ENCODE measurements around the gene SEPTIN3. TPM values are rescaled to one million over a fixed set of nuclear protein-coding genes. Genes with fewer than 3 reads are reported as not detected.

SEPTIN3 gene
- total and polyA plus RNA-seq, 4 donors = 0.05 to 0.68 (median 0.63) TPM; not detected in 1

GRCh38 chr22:41978732-41979131, 9.5 kb downstream of the SEPTIN3 start:
- ATAC-seq (ENCODE audit: low FRiP score) (no peak), DNase-seq (no peak)
- no peaks in the 10 kb centered on the region for H3K9me3 ChIP-seq (ENCODE audit: control insufficient read depth, low read length)
- intact Hi-C loops (cut with DNase I) = no loop called here
- no peak overlapping the region for H3K27ac ChIP-seq (ENCODE audit: low read depth in 1 of 2, low read length in 2 of 2)
- 93 to 97% methylated on average over 1 of the region's 1 CpG for WGBS, 2 donors
- H3K27me3 ChIP-seq (ENCODE audit: control insufficient read depth in 1 of 2, insufficient read depth in 2 of 2, low read length in 1 of 2) = peaks cover 0 to 3% of the 10 kb centered on the region in 2 donors
- H3K4me1 ChIP-seq (ENCODE audit: control insufficient read depth in 1 of 2, insufficient read depth in 2 of 2, low read length in 2 of 2) = no peaks in the 10 kb centered on the region
- no peak overlapping the region for H3K4me3 ChIP-seq (ENCODE audit: low read length in 2 of 2)
- H3K36me3 ChIP-seq (ENCODE audit: control insufficient read depth in 1 of 2, insufficient read depth in 2 of 2, low read length in 1 of 2) = no peaks in the 10 kb centered on the region

GRCh38 chr22:41979423-41980250, 10.4 kb downstream of the SEPTIN3 start:
- DNase-seq (no peak), ATAC-seq (ENCODE audit: low FRiP score) (no peak)
- no peak overlapping the region for H3K27ac ChIP-seq (ENCODE audit: low read depth in 1 of 2, low read length in 2 of 2)
- no peaks in the 10 kb centered on the region for H3K4me1 ChIP-seq (ENCODE audit: control insufficient read depth in 1 of 2, insufficient read depth in 2 of 2, low read length in 2 of 2)
- no peak overlapping the region for H3K4me3 ChIP-seq (ENCODE audit: low read length in 2 of 2)
- 67 to 71% methylated on average over 9 of the region's 9 CpGs for WGBS, 2 donors
- H3K27me3 ChIP-seq (ENCODE audit: control insufficient read depth in 1 of 2, insufficient read depth in 2 of 2, low read length in 1 of 2) = peaks cover 0 to 3% of the 10 kb centered on the region in 2 donors
- intact Hi-C loops (cut with DNase I) = no loop called here
- H3K9me3 ChIP-seq (ENCODE audit: control insufficient read depth, low read length) = no peaks in the 10 kb centered on the region
- no peaks in the 10 kb centered on the region for H3K36me3 ChIP-seq (ENCODE audit: control insufficient read depth in 1 of 2, insufficient read depth in 2 of 2, low read length in 1 of 2)

GRCh38 chr22:41982865-41983264, 13.6 kb downstream of the SEPTIN3 start:
- intact Hi-C loops (cut with DNase I) = no loop called here
- Histone ChIP-seq H3K4me3 (ENCODE audit: low read length in 2 of 2) (no peak overlapping the region), H3K27ac (ENCODE audit: low read depth in 1 of 2, low read length in 2 of 2) (no peak overlapping the region), H3K36me3 (ENCODE audit: control insufficient read depth in 1 of 2, insufficient read depth in 2 of 2, low read length in 1 of 2) (no peaks in the 10 kb centered on the region), H3K4me1 (ENCODE audit: control insufficient read depth in 1 of 2, insufficient read depth in 2 of 2, low read length in 2 of 2) (no peaks in the 10 kb centered on the region), H3K9me3 (ENCODE audit: control insufficient read depth, low read length) (no peaks in the 10 kb centered on the region), H3K27me3 (ENCODE audit: control insufficient read depth in 1 of 2, insufficient read depth in 2 of 2, low read length in 1 of 2) (no peaks in the 10 kb centered on the region)
- peak in 1 of 2 donors; percentile 37 for DNase-seq
- WGBS, 2 donors = 66 to 68% methylated on average over 5 of the region's 5 CpGs
- ATAC-seq (ENCODE audit: low FRiP score) = no peak

- H3K4me3 ChIP-seq (ENCODE audit: low read length in 2 of 2) = no peak overlapping the region
- H3K4me1 ChIP-seq (ENCODE audit: control insufficient read depth in 1 of 2, insufficient read depth in 2 of 2, low read length in 2 of 2) = no peaks in the 10 kb centered on the region
- ATAC-seq (ENCODE audit: low FRiP score) (no peak), DNase-seq (peak in 1 of 2 donors; percentile 22)
- no peaks in the 10 kb centered on the region for H3K9me3 ChIP-seq (ENCODE audit: control insufficient read depth, low read length)
- no peaks in the 10 kb centered on the region for H3K36me3 ChIP-seq (ENCODE audit: control insufficient read depth in 1 of 2, insufficient read depth in 2 of 2, low read length in 1 of 2)
- intact Hi-C loops (cut with DNase I) = no loop called here
- 73 to 78% methylated on average over 6 of the region's 6 CpGs for WGBS, 2 donors
- no peak overlapping the region for H3K27ac ChIP-seq (ENCODE audit: low read depth in 1 of 2, low read length in 2 of 2)
- no peaks in the 10 kb centered on the region for H3K27me3 ChIP-seq (ENCODE audit: control insufficient read depth in 1 of 2, insufficient read depth in 2 of 2, low read length in 1 of 2)
Measured at GRCh38 chr22:41983513-41984405, 14.5 kb downstream of the SEPTIN3 start.

GRCh38 chr22:41987276-41987675, 18.0 kb downstream of the SEPTIN3 start:
- Histone ChIP-seq H3K27ac (ENCODE audit: low read depth in 1 of 2, low read length in 2 of 2) (no peak overlapping the region), H3K9me3 (ENCODE audit: control insufficient read depth, low read length) (no peaks in the 10 kb centered on the region), H3K4me3 (ENCODE audit: low read length in 2 of 2) (no peak overlapping the region), H3K36me3 (ENCODE audit: control insufficient read depth in 1 of 2, insufficient read depth in 2 of 2, low read length in 1 of 2) (no peaks in the 10 kb centered on the region), H3K27me3 (ENCODE audit: control insufficient read depth in 1 of 2, insufficient read depth in 2 of 2, low read length in 1 of 2) (no peaks in the 10 kb centered on the region), H3K4me1 (ENCODE audit: control insufficient read depth in 1 of 2, insufficient read depth in 2 of 2, low read length in 2 of 2) (no peaks in the 10 kb centered on the region)
- ATAC-seq (ENCODE audit: low FRiP score) = no peak
- intact Hi-C loops (cut with DNase I) = no loop called here
- peak; percentile 17 to 25 for DNase-seq
- 88 to 93% methylated on average over 5 of the region's 5 CpGs for WGBS, 2 donors

GRCh38 chr22:41989246-41989645, 20.0 kb downstream of the SEPTIN3 start:
- ATAC-seq (ENCODE audit: low FRiP score) (no peak), DNase-seq (peak; percentile 39 to 48)
- no peaks in the 10 kb centered on the region for H3K36me3 ChIP-seq (ENCODE audit: control insufficient read depth in 1 of 2, insufficient read depth in 2 of 2, low read length in 1 of 2)
- no peaks in the 10 kb centered on the region for H3K9me3 ChIP-seq (ENCODE audit: control insufficient read depth, low read length)
- no peak overlapping the region for H3K4me3 ChIP-seq (ENCODE audit: low read length in 2 of 2)
- intact Hi-C loops (cut with DNase I) = loop anchor here in 1 of 2 donors (2.0 kb wide), 1 partner anchor 54 kb away; no protein-coding TSS in a partner anchor
- no peaks in the 10 kb centered on the region for H3K27me3 ChIP-seq (ENCODE audit: control insufficient read depth in 1 of 2, insufficient read depth in 2 of 2, low read length in 1 of 2)
- 75 to 87% methylated on average over 4 of the region's 4 CpGs for WGBS, 2 donors
- H3K4me1 ChIP-seq (ENCODE audit: control insufficient read depth in 1 of 2, insufficient read depth in 2 of 2, low read length in 2 of 2) = no peaks in the 10 kb centered on the region
- no peak overlapping the region for H3K27ac ChIP-seq (ENCODE audit: low read depth in 1 of 2, low read length in 2 of 2)

GRCh38 chr22:41991111-41991510, 21.9 kb downstream of the SEPTIN3 start:
- no peaks in the 10 kb centered on the region for H3K9me3 ChIP-seq (ENCODE audit: control insufficient read depth, low read length)
- H3K4me1 ChIP-seq (ENCODE audit: control insufficient read depth in 1 of 2, insufficient read depth in 2 of 2, low read length in 2 of 2) = no peaks in the 10 kb centered on the region
- intact Hi-C loops (cut with DNase I) = no loop called here
- ATAC-seq (ENCODE audit: low FRiP score) (no peak), DNase-seq (peak in 1 of 2 donors; percentile 6)
- H3K36me3 ChIP-seq (ENCODE audit: control insufficient read depth in 1 of 2, insufficient read depth in 2 of 2, low read length in 1 of 2) = no peaks in the 10 kb centered on the region
- WGBS, 2 donors = 92 to 94% methylated on average over 7 of the region's 7 CpGs
- H3K27me3 ChIP-seq (ENCODE audit: control insufficient read depth in 1 of 2, insufficient read depth in 2 of 2, low read length in 1 of 2) = no peaks in the 10 kb centered on the region
- no peak overlapping the region for H3K27ac ChIP-seq (ENCODE audit: low read depth in 1 of 2, low read length in 2 of 2)
- no peak overlapping the region for H3K4me3 ChIP-seq (ENCODE audit: low read length in 2 of 2)

GRCh38 chr22:41992496-41992895, 23.3 kb downstream of the SEPTIN3 start:
- H3K9me3 ChIP-seq (ENCODE audit: control insufficient read depth, low read length) = no peaks in the 10 kb centered on the region

More at GRCh38 chr22:41992496-41992895, 23.3 kb downstream of the SEPTIN3 start:
- DNase-seq = peak in 1 of 2 donors; percentile 32
- Histone ChIP-seq H3K27ac (ENCODE audit: low read depth in 1 of 2, low read length in 2 of 2) (no peak overlapping the region), H3K36me3 (ENCODE audit: control insufficient read depth in 1 of 2, insufficient read depth in 2 of 2, low read length in 1 of 2) (no peaks in the 10 kb centered on the region), H3K4me1 (ENCODE audit: control insufficient read depth in 1 of 2, insufficient read depth in 2 of 2, low read length in 2 of 2) (no peaks in the 10 kb centered on the region), H3K4me3 (ENCODE audit: low read length in 2 of 2) (no peak overlapping the region), H3K27me3 (ENCODE audit: control insufficient read depth in 1 of 2, insufficient read depth in 2 of 2, low read length in 1 of 2) (no peaks in the 10 kb centered on the region)
- no peak for ATAC-seq (ENCODE audit: low FRiP score)
- WGBS, 2 donors = 90 to 96% methylated on average over 5 of the region's 5 CpGs
- intact Hi-C loops (cut with DNase I) = no loop called here

All from aorta (tissue), 5 donors.